ENCODE results near the gene CCDC92. TPM values are rescaled to one million over a fixed set of nuclear protein-coding genes. Genes with fewer than 3 reads are reported as not detected.
"Not testable (repeated sequence)": the region's sequence is repeated elsewhere in the genome, so short reads cannot be mapped to it uniquely, and the experiment has no call there.

The CCDC92 gene
- total and polyA plus RNA-seq, 2 experiments from 2014 or later = 16.9 to 60.2 TPM

GRCh38 chr12:123912415-123913380 lies 59.9 kb downstream of the CCDC92 start:
- Histone ChIP-seq H3K4me2 (no peak overlapping the region), H3K36me3 (replicated peaks; ENCODE audit: insufficient read depth, low read depth) (no peaks in the 10 kb centered on the region), H3K4me1 (ENCODE audit: insufficient read depth) (peaks cover under 1% of the 10 kb centered on the region), H4K20me1 (ENCODE audit: insufficient read depth, poor library complexity, severe bottlenecking) (no peaks in the 10 kb centered on the region), H2AFZ (no peak overlapping the region), H3K4me3 (no peak overlapping the region), H3K9me3 (ENCODE audit: low read depth) (no peaks in the 10 kb centered on the region), H3K79me2 (no peaks in the 10 kb centered on the region), H3K27me3 (no peaks in the 10 kb centered on the region), H3K9me2 (replicated peaks; ENCODE audit: insufficient read depth) (no peaks in the 10 kb centered on the region), H3K27ac (no peak overlapping the region)
- no peak for DNase-seq (ENCODE audit: low spot score)
- TF ChIP-seq EZH2 (IDR thresholded peaks at IDR 0.05; ENCODE audit: borderline replicate concordance) = no peak
- TF ChIP-seq EZH2phosphoT487 (IDR thresholded peaks at IDR 0.05; ENCODE audit: low read depth, severe bottlenecking, unreplicated experiment) = no peak
- TF ChIP-seq CTCF (IDR thresholded peaks at IDR 0.05; ENCODE audit: poor library complexity) = no peak
- WGBS (ENCODE audit: low lambda C conversion rate, missing lambda C conversion rate) = 78% methylated on average over 24 of the region's 25 CpGs

DNA sequence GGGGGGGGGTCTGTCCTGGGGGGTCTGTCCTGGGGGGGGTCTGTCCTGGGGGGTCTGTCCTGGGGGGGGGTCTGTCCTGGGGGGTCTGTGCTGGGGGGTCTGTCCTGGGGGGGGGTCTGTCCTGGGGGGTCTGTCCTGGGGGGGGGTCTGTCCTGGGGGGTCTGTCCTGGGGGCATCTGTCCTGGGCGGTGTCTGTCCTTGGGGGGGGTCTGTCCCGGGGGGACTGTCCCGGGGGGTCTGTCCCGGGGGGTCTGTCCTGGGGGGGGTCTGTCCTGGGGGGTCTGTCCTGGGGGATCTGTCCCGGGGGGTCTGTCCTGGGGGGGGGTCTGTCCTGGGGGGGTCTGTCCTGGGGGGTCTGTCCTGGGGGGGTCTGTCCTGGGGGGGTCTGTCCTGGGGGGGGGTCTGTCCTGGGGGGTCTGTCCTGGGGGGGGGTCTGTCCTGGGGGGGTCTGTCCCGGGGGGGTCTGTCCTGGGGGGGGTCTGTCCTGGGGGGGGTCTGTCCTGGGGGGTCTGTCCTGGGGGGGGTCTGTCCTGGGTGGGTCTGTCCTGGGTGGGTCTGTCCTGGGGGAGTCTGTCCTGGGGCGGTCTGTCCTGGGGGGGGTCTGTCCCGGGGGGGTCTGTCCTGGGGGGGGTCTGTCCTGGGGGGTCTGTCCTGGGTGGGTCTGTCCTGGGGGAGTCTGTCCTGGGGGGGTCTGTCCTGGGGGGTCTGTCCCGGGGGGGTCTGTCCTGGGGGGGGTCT lies 60.8 kb downstream of the CCDC92 start:
- not testable (repeated sequence) for DNase-seq (ENCODE audit: low spot score); H3K4me1 ChIP-seq (ENCODE audit: insufficient read depth); H3K4me2 ChIP-seq; H3K36me3 ChIP-seq (replicated peaks; ENCODE audit: insufficient read depth, low read depth); H4K20me1 ChIP-seq (ENCODE audit: insufficient read depth, poor library complexity, severe bottlenecking); H3K79me2 ChIP-seq; H3K9me2 ChIP-seq (replicated peaks; ENCODE audit: insufficient read depth); H3K27me3 ChIP-seq; H3K9me3 ChIP-seq (ENCODE audit: low read depth); H2AFZ ChIP-seq; H3K27ac ChIP-seq; H3K4me3 ChIP-seq
- WGBS (ENCODE audit: low lambda C conversion rate, missing lambda C conversion rate) = no CpG with 5 or more reads among the region's 9 CpGs

- H3K4me2 ChIP-seq = no peak overlapping the region
- H3K36me3 ChIP-seq (replicated peaks; ENCODE audit: insufficient read depth, low read depth) = no peaks in the 10 kb centered on the region
- H3K27me3 ChIP-seq = no peaks in the 10 kb centered on the region
- H3K9me2 ChIP-seq (replicated peaks; ENCODE audit: insufficient read depth) = no peaks in the 10 kb centered on the region
- DNase-seq (ENCODE audit: low spot score) = no peak
- H3K9me3 ChIP-seq (ENCODE audit: low read depth) = no peaks in the 10 kb centered on the region
- H3K4me3 ChIP-seq = no peak overlapping the region
- peaks cover 14% of the 10 kb centered on the region for H3K4me1 ChIP-seq (ENCODE audit: insufficient read depth)
- 66% methylated on average over 5 of the region's 5 CpGs for WGBS (ENCODE audit: low lambda C conversion rate, missing lambda C conversion rate)
- no peaks in the 10 kb centered on the region for H3K79me2 ChIP-seq
- TF ChIP-seq EZH2phosphoT487 (IDR thresholded peaks at IDR 0.05; ENCODE audit: low read depth, severe bottlenecking, unreplicated experiment) = no peak
- no peak for TF ChIP-seq EZH2 (IDR thresholded peaks at IDR 0.05; ENCODE audit: borderline replicate concordance)
- TF ChIP-seq CTCF (IDR thresholded peaks at IDR 0.05; ENCODE audit: poor library complexity) = no peak
- H2AFZ ChIP-seq = no peak overlapping the region
- H3K27ac ChIP-seq = no peak overlapping the region
- H4K20me1 ChIP-seq (ENCODE audit: insufficient read depth, poor library complexity, severe bottlenecking) = no peaks in the 10 kb centered on the region
Observed at GRCh38 chr12:123910761-123911193, 61.9 kb downstream of the CCDC92 start.

DNA sequence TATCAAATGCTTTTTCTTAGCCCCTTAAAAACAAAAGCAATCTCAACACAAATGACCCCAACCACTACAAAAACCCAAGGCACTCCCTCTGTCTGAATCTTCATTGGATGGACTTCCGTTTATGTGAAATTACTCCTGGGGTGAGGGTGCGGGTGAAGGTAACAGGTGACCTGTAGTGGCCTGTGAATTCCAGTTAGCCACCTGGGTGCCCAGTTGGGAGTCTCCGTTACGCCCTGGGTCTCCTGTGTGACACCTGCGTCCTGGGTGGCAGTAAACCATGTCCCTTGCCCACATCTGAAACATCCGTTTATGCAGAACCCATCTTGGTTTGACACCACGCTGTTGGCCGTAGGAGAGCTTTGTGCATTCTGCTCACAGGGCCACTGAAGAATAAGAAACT lies 62.6 kb downstream of the CCDC92 start:
- Histone ChIP-seq H4K20me1 (ENCODE audit: insufficient read depth, poor library complexity, severe bottlenecking) (no peaks in the 10 kb centered on the region), H3K9me2 (replicated peaks; ENCODE audit: insufficient read depth) (no peaks in the 10 kb centered on the region), H3K9me3 (ENCODE audit: low read depth) (no peaks in the 10 kb centered on the region), H3K4me3 (no peak overlapping the region), H3K27ac (no peak overlapping the region), H3K4me2 (no peak overlapping the region), H3K36me3 (replicated peaks; ENCODE audit: insufficient read depth, low read depth) (no peaks in the 10 kb centered on the region), H3K79me2 (no peaks in the 10 kb centered on the region), H3K27me3 (no peaks in the 10 kb centered on the region), H3K4me1 (ENCODE audit: insufficient read depth) (peaks cover 14% of the 10 kb centered on the region), H2AFZ (no peak overlapping the region)
- WGBS (ENCODE audit: low lambda C conversion rate, missing lambda C conversion rate) = 94% methylated on average over 8 of the region's 8 CpGs
- DNase-seq (ENCODE audit: low spot score) = no peak
- TF ChIP-seq EZH2 (IDR thresholded peaks at IDR 0.05; ENCODE audit: borderline replicate concordance) (no peak), EZH2phosphoT487 (IDR thresholded peaks at IDR 0.05; ENCODE audit: low read depth, severe bottlenecking, unreplicated experiment) (no peak), CTCF (IDR thresholded peaks at IDR 0.05; ENCODE audit: poor library complexity) (no peak)

Measured in hepatocyte (in vitro differentiated cells).